IPS-20b (cell line): Measurements from ENCODE around the gene THSD4.

Experiments used
- H3K27ac ChIP-seq: one replicate; pipeline ENCODE4 v1.5.1; 2013; ENCODE audit warnings: low read length
- H3K27me3 ChIP-seq: 2 replicates; pipeline ENCODE4 v1.6.1; 2013; ENCODE audit warnings: mild to moderate bottlenecking, low read length, inconsistent platforms; ENCODE audit not compliant: insufficient read depth
- H3K36me3 ChIP-seq: 2 replicates; pipeline ENCODE4 v1.6.1; 2013; ENCODE audit warnings: low read depth, mild to moderate bottlenecking, inconsistent platforms, low read length, moderate library complexity; ENCODE audit not compliant: insufficient read depth
- H3K4me1 ChIP-seq: 2 replicates; pipeline ENCODE4 v1.6.1; 2013; ENCODE audit warnings: mild to moderate bottlenecking, control low read depth, inconsistent platforms, low read length, moderate library complexity; ENCODE audit not compliant: insufficient read depth
- H3K4me3 ChIP-seq: 2 replicates; pipeline ENCODE4 v1.5.1; 2013; ENCODE audit warnings: mild to moderate bottlenecking, low read length, inconsistent platforms
- H3K9ac ChIP-seq: 2 replicates; pipeline ENCODE4 v1.6.1; 2013; ENCODE audit warnings: low read depth, mild to moderate bottlenecking, inconsistent platforms, low read length, moderate library complexity
- H3K9me3 ChIP-seq: 2 replicates; pipeline ENCODE4 v1.6.1; 2013; ENCODE audit warnings: mild to moderate bottlenecking, low read depth, low read length, inconsistent platforms; ENCODE audit not compliant: insufficient read depth

Gene THSD4

DNA sequence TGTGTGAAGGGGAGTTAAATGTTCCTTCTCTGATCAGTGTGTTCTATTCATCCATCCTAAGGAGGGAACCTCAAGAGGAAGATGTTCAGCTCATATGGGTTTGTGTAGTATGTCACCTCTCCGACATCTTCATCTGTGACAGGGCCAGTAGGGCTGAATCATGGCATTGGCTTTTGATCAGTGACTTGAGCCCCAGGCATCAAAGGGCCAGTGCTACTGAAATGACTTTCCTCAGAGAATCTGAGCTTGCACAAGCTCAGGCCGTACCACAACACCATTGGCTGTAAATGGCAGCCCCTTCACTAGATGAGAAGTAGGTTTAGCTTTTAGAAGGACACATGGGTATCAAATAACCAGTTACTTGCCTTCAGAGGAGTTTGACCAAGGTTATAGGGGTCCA, 511.9 kb downstream of the THSD4 start:
- H3K27me3 ChIP-seq = no peaks in the 10 kb centered on the region
- H3K4me1 ChIP-seq = peaks cover 11% of the 10 kb centered on the region
- no peak overlapping the region for H3K4me3 ChIP-seq
- H3K9ac ChIP-seq = no peak overlapping the region
- no peaks in the 10 kb centered on the region for H3K9me3 ChIP-seq
- H3K27ac ChIP-seq = no peak overlapping the region
- H3K36me3 ChIP-seq = no peaks in the 10 kb centered on the region

GRCh38 chr15:71627604-71628003, 512.3 kb downstream of the THSD4 start:
- Histone ChIP-seq H3K4me3 (no peak overlapping the region), H3K4me1 (peaks cover 11% of the 10 kb centered on the region), H3K9me3 (no peaks in the 10 kb centered on the region), H3K36me3 (no peaks in the 10 kb centered on the region), H3K9ac (no peak overlapping the region), H3K27me3 (no peaks in the 10 kb centered on the region), H3K27ac (no peak overlapping the region)

- no peaks in the 10 kb centered on the region for H3K27me3 ChIP-seq
- H3K27ac ChIP-seq = no peak overlapping the region
- no peaks in the 10 kb centered on the region for H3K36me3 ChIP-seq
- no peak overlapping the region for H3K9ac ChIP-seq
- peaks cover 12% of the 10 kb centered on the region for H3K4me1 ChIP-seq
- H3K9me3 ChIP-seq = no peaks in the 10 kb centered on the region
- no peak overlapping the region for H3K4me3 ChIP-seq
Measured at GRCh38 chr15:71628988-71629770, 513.9 kb downstream of the THSD4 start.

- Histone ChIP-seq H3K9me3 (no peaks in the 10 kb centered on the region), H3K4me3 (no peak overlapping the region), H3K4me1 (peaks cover 19% of the 10 kb centered on the region)
Measured at GRCh38 chr15:71629781-71630474, 514.7 kb downstream of the THSD4 start.

GRCh38 chr15:71630475-71630809, 515.2 kb downstream of the THSD4 start:
- Histone ChIP-seq H3K36me3 (no peaks in the 10 kb centered on the region), H3K9ac (no peak overlapping the region), H3K27me3 (no peaks in the 10 kb centered on the region), H3K4me3 (no peak overlapping the region), H3K27ac (no peak overlapping the region), H3K4me1 (peaks cover 22% of the 10 kb centered on the region), H3K9me3 (no peaks in the 10 kb centered on the region)

More at GRCh38 chr15:71629781-71630474, 514.7 kb downstream of the THSD4 start:
- Histone ChIP-seq H3K36me3 (no peaks in the 10 kb centered on the region), H3K9ac (no peak overlapping the region), H3K27me3 (no peaks in the 10 kb centered on the region), H3K27ac (no peak overlapping the region)

GRCh38 chr15:71632576-71633195, 517.4 kb downstream of the THSD4 start:
- Histone ChIP-seq H3K27ac (no peak overlapping the region), H3K9ac (no peak overlapping the region), H3K4me3 (no peak overlapping the region), H3K36me3 (no peaks in the 10 kb centered on the region), H3K9me3 (no peaks in the 10 kb centered on the region), H3K4me1 (peaks cover 22% of the 10 kb centered on the region), H3K27me3 (no peaks in the 10 kb centered on the region)

- H3K4me1 ChIP-seq = peaks cover 12% of the 10 kb centered on the region
- H3K9ac ChIP-seq = no peak overlapping the region
- no peak overlapping the region for H3K27ac ChIP-seq
- no peaks in the 10 kb centered on the region for H3K27me3 ChIP-seq
- no peak overlapping the region for H3K4me3 ChIP-seq
- no peaks in the 10 kb centered on the region for H3K36me3 ChIP-seq
- no peaks in the 10 kb centered on the region for H3K9me3 ChIP-seq
Measured at GRCh38 chr15:71634820-71635560, 519.7 kb downstream of the THSD4 start.

- Histone ChIP-seq H3K36me3 (no peaks in the 10 kb centered on the region), H3K27ac (no peak overlapping the region), H3K27me3 (no peaks in the 10 kb centered on the region), H3K4me1 (peaks cover 11% of the 10 kb centered on the region), H3K9me3 (no peaks in the 10 kb centered on the region), H3K9ac (no peak overlapping the region), H3K4me3 (no peak overlapping the region)
Measured at GRCh38 chr15:71635735-71636134, 520.5 kb downstream of the THSD4 start.

DNA sequence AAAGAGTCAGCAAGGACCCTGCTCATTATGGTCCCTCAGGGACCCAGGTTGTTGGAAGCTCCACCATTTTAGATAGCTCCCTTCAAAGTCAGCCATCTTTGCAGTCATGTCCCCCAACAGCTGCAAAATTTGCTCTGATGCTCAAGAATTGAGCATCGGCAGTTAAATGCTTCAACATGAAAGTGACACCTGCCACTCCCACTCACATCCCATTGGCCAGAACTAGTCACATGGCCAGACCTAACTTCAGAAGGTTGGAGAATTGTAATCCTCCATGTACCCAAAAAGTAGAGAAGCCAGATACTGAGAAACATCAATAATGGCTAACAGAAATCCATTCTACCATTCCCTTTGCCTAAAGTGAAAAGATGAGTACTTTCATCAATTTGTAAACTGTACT, 523.6 kb downstream of the THSD4 start:
- Histone ChIP-seq H3K9ac (no peak overlapping the region), H3K4me1 (peaks cover 11% of the 10 kb centered on the region), H3K4me3 (no peak overlapping the region), H3K27ac (no peak overlapping the region), H3K27me3 (no peaks in the 10 kb centered on the region), H3K36me3 (no peaks in the 10 kb centered on the region), H3K9me3 (no peaks in the 10 kb centered on the region)

DNA sequence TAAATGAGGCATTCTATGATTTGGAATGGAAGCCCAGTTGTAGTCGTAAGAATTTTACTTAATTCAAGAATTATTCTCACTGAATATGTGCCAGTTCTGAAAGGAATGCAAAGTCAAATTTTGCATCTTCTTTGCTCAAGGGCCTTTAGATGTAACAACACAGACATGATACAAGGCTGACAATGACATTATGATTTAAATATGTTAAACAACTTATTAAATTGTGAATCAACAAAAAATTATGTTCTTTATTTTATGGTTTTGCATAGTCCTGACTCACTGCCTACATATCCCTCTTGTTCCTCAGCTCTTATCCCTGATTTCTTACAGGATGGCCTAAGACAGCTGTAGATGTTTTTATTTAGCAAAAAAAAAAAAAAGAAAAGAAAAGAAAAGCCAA, 524.2 kb downstream of the THSD4 start:
- H3K27me3 ChIP-seq = no peaks in the 10 kb centered on the region
- H3K9me3 ChIP-seq = no peaks in the 10 kb centered on the region
- peaks cover 8% of the 10 kb centered on the region; the same call in 1 of the 2 replicates for H3K4me1 ChIP-seq
- no peaks in the 10 kb centered on the region for H3K36me3 ChIP-seq
- no peak overlapping the region for H3K9ac ChIP-seq
- H3K27ac ChIP-seq = no peak overlapping the region
- H3K4me3 ChIP-seq = no peak overlapping the region

GRCh38 chr15:71643918-71644317, 528.6 kb downstream of the THSD4 start:
- H3K9me3 ChIP-seq = 0 out of 2 replicates have a peak, but pooled peaks cover 3% of the 10 kb centered on the region
- no peaks in the 10 kb centered on the region for H3K27me3 ChIP-seq
- H3K9ac ChIP-seq = no peak overlapping the region
- peaks cover 11% of the 10 kb centered on the region for H3K4me1 ChIP-seq
- H3K36me3 ChIP-seq = no peaks in the 10 kb centered on the region
- H3K4me3 ChIP-seq = no peak overlapping the region
- H3K27ac ChIP-seq = no peak overlapping the region
